ENCODE results near the gene CISD3.
"Not testable (repeated sequence)": the region's sequence is repeated elsewhere in the genome, so short reads cannot be mapped to it uniquely, and the experiment has no call there.

Gene CISD3

GRCh38 chr17:38707678-38708351 is 22.3 kb upstream of the CISD3 start:
- no peak for DNase-seq (ENCODE audit: low read depth)

- DNase-seq (ENCODE audit: low read depth), result no peak
Measured at GRCh38 chr17:38709104-38709820, 20.9 kb upstream of the CISD3 start.

- no peak for DNase-seq (ENCODE audit: low read depth)
Measured at GRCh38 chr17:38709864-38710603, 20.1 kb upstream of the CISD3 start.

- no peak for DNase-seq (ENCODE audit: low read depth)
Measured at GRCh38 chr17:38710604-38710962, 19.6 kb upstream of the CISD3 start.

- no peak for DNase-seq (ENCODE audit: low read depth)
Measured at GRCh38 chr17:38710985-38711384, 19.2 kb upstream of the CISD3 start.

- DNase-seq (ENCODE audit: low read depth), result no peak
Measured at GRCh38 chr17:38711792-38712571, 18.2 kb upstream of the CISD3 start.

- DNase-seq (ENCODE audit: low read depth), result no peak
Measured at GRCh38 chr17:38712593-38712992, 17.5 kb upstream of the CISD3 start.

- no peak for DNase-seq (ENCODE audit: low read depth)
Measured at GRCh38 chr17:38713456-38714075, 16.6 kb upstream of the CISD3 start.

GRCh38 chr17:38715216-38715943 is 14.8 kb upstream of the CISD3 start:
- no peak for DNase-seq (ENCODE audit: low read depth)

- no peak for DNase-seq (ENCODE audit: low read depth)
Measured at GRCh38 chr17:38716368-38717005, 13.7 kb upstream of the CISD3 start.

GRCh38 chr17:38717139-38717745 is 12.9 kb upstream of the CISD3 start:
- DNase-seq (ENCODE audit: low read depth), result no peak

- no peak for DNase-seq (ENCODE audit: low read depth)
Measured at GRCh38 chr17:38719289-38719942, 10.7 kb upstream of the CISD3 start.

- DNase-seq (ENCODE audit: low read depth), result no peak
Measured at GRCh38 chr17:38719943-38720641, 10.0 kb upstream of the CISD3 start.

GRCh38 chr17:38720941-38721340 is 9.2 kb upstream of the CISD3 start:
- DNase-seq (ENCODE audit: low read depth), result no peak

- DNase-seq (ENCODE audit: low read depth), result no peak
Measured at GRCh38 chr17:38721802-38722201, 8.3 kb upstream of the CISD3 start.

GRCh38 chr17:38724337-38724988 is 5.7 kb upstream of the CISD3 start:
- no peak for DNase-seq (ENCODE audit: low read depth)

- no peak for DNase-seq (ENCODE audit: low read depth)
Measured at GRCh38 chr17:38725066-38725465, 5.1 kb upstream of the CISD3 start.

GRCh38 chr17:38726145-38726544 is 4.0 kb upstream of the CISD3 start:
- not testable (repeated sequence) for DNase-seq (ENCODE audit: low read depth)

- no peak for DNase-seq (ENCODE audit: low read depth)
Measured at GRCh38 chr17:38727736-38728135, 2.4 kb upstream of the CISD3 start.

All from EH (cell line).